HL-60 (cell line): Measurements from ENCODE around the gene FXYD2.

Experiments used
- POLR2AphosphoS5 ChIP-seq: IDR thresholded peaks from 2 replicates; pipeline ENCODE4 v1.6.1; 2012; ENCODE audit warnings: low read depth
- TF ChIP-seq, protein P1 (sequence below): IDR thresholded peaks from one replicate; pipeline ENCODE4 v1.5.1; 2011; ENCODE audit warnings: low read length, control low read depth, inconsistent platforms; ENCODE audit not compliant: insufficient read depth

DNA sequence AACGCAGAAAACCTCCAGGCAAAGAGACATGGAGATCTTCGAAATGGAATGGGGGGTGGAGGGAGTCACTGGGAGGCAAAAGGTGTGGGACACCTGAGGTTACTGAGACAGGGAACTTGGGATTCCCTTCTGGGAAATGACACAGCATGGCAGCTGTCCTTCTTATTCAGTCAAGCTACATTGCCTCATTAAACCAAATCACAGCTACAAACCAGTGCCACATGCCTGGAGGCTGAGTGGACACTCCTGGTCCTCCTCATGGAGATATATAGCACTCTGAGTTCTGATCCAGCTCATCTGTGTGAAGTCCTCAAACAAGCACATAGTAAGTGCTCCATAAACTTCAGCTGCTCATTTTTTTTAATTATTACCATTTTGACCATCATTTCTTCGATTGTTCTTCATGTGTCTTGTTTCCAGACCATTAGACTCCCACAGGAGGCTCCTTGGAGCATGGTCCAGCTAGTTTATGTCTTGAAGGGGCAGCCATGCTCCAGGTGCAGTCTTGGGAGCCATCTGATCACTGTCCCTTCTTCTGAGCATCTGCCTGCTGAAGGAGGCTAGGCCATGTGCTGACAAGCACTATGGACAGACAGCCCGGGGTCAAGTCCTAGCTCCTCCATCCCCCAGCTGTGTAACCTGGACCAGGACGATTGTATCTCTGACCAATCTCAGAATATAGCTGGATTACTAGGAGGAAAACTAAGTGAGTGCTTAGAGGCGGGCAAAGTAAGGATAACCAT is 9.7 kb upstream of the FXYD2 start:
- TF ChIP-seq, protein P1, sequence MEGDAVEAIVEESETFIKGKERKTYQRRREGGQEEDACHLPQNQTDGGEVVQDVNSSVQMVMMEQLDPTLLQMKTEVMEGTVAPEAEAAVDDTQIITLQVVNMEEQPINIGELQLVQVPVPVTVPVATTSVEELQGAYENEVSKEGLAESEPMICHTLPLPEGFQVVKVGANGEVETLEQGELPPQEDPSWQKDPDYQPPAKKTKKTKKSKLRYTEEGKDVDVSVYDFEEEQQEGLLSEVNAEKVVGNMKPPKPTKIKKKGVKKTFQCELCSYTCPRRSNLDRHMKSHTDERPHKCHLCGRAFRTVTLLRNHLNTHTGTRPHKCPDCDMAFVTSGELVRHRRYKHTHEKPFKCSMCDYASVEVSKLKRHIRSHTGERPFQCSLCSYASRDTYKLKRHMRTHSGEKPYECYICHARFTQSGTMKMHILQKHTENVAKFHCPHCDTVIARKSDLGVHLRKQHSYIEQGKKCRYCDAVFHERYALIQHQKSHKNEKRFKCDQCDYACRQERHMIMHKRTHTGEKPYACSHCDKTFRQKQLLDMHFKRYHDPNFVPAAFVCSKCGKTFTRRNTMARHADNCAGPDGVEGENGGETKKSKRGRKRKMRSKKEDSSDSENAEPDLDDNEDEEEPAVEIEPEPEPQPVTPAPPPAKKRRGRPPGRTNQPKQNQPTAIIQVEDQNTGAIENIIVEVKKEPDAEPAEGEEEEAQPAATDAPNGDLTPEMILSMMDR, result no peak
- no peak for TF ChIP-seq POLR2AphosphoS5
